ENCODE data around the gene KIAA1671. TPM values are rescaled to one million over a fixed set of nuclear protein-coding genes. Genes with fewer than 3 reads are reported as not detected.
A peak's percentile ranks its signal among the peaks of the same experiment; 100 is the strongest.
"Not testable (repeated sequence)": the region's sequence is repeated elsewhere in the genome, so short reads cannot be mapped to it uniquely, and the experiment has no call there.

The KIAA1671 gene
- total RNA-seq, 2 experiments from 2014 or later = 6.5 to 6.8 TPM

GRCh38 chr22:25174888-25175411, 222.4 kb downstream of the KIAA1671 start:
- intact Hi-C loops (cut with micrococcal nuclease) = loop anchor here (10.0 kb wide), 1 partner anchor 100 kb away; no protein-coding TSS in a partner anchor

GRCh38 chr22:25176175-25176574, 223.7 kb downstream of the KIAA1671 start:
- TF ChIP-seq CTCF (IDR thresholded peaks at IDR 0.05) = no peak
- peaks cover 6% of the 10 kb centered on the region for H3K9me3 Mint-ChIP-seq
- no peak overlapping the region for H3K27ac Mint-ChIP-seq
- CTCF ChIA-PET = interaction anchor here (0.8 to 1.2 kb wide), 2 partner anchors 26 to 127 kb away, joined by 3 to 5 read pairs; no protein-coding TSS in a partner anchor
- DNase-seq (no peak), ATAC-seq (no peak)
- peaks cover 16% of the 10 kb centered on the region for H3K36me3 Mint-ChIP-seq (ENCODE audit: low read depth)
- POLR2A ChIA-PET = no interaction called here
- no peaks in the 10 kb centered on the region for H3K4me1 Mint-ChIP-seq (ENCODE audit: low read depth)
- intact Hi-C loops (cut with micrococcal nuclease) = loop anchor here (10.0 kb wide), 1 partner anchor 101 kb away; no protein-coding TSS in a partner anchor
- H3K27me3 Mint-ChIP-seq = no peaks in the 10 kb centered on the region
- no peak overlapping the region for H3K4me3 Mint-ChIP-seq

More at GRCh38 chr22:25174888-25175411, 222.4 kb downstream of the KIAA1671 start:
- Mint-ChIP-seq H3K9me3 (peaks cover 5% of the 10 kb centered on the region), H3K4me1 (ENCODE audit: low read depth) (no peaks in the 10 kb centered on the region), H3K27ac (no peak overlapping the region), H3K4me3 (no peak overlapping the region), H3K27me3 (no peaks in the 10 kb centered on the region), H3K36me3 (ENCODE audit: low read depth) (peaks cover 15% of the 10 kb centered on the region)
- no peak for TF ChIP-seq CTCF (IDR thresholded peaks at IDR 0.05)
- DNase-seq = no peak
- POLR2A ChIA-PET = no interaction called here
- CTCF ChIA-PET = no interaction called here
- ATAC-seq = no peak

- intact Hi-C loops (cut with micrococcal nuclease) = loop anchor here (10.0 kb wide), 1 partner anchor 102 kb away; no protein-coding TSS in a partner anchor
- ChIA-PET CTCF (interaction anchor here (0.8 to 1.2 kb wide), 2 partner anchors 25 to 127 kb away, joined by 3 to 5 read pairs; no protein-coding TSS in a partner anchor), POLR2A (no interaction called here)
- no peak overlapping the region for H3K27ac Mint-ChIP-seq
- TF ChIP-seq CTCF (IDR thresholded peaks at IDR 0.05) = no peak
- H3K27me3 Mint-ChIP-seq = no peaks in the 10 kb centered on the region
- DNase-seq = no peak
- peaks cover 6% of the 10 kb centered on the region for H3K9me3 Mint-ChIP-seq
- ATAC-seq = no peak
- peaks cover 16% of the 10 kb centered on the region for H3K36me3 Mint-ChIP-seq (ENCODE audit: low read depth)
- no peaks in the 10 kb centered on the region for H3K4me1 Mint-ChIP-seq (ENCODE audit: low read depth)
- H3K4me3 Mint-ChIP-seq = no peak overlapping the region
Measured at GRCh38 chr22:25176799-25177198, 224.3 kb downstream of the KIAA1671 start.

GRCh38 chr22:25177226-25177625, 224.7 kb downstream of the KIAA1671 start:
- intact Hi-C loops (cut with micrococcal nuclease) = loop anchor here (10.0 kb wide), 1 partner anchor 102 kb away; no protein-coding TSS in a partner anchor
- CTCF ChIA-PET = interaction anchor here (1.2 kb wide), 1 partner anchor 25 kb away, joined by 5 read pairs; no protein-coding TSS in a partner anchor
- Mint-ChIP-seq H3K27ac (no peak overlapping the region), H3K27me3 (no peaks in the 10 kb centered on the region), H3K9me3 (peaks cover 6% of the 10 kb centered on the region), H3K4me3 (no peak overlapping the region), H3K36me3 (ENCODE audit: low read depth) (peaks cover 16% of the 10 kb centered on the region), H3K4me1 (ENCODE audit: low read depth) (no peaks in the 10 kb centered on the region)
- POLR2A ChIA-PET = no interaction called here
- DNase-seq (no peak), ATAC-seq (no peak)
- TF ChIP-seq CTCF (IDR thresholded peaks at IDR 0.05) = no peak

GRCh38 chr22:25177895-25178294, 225.4 kb downstream of the KIAA1671 start:
- POLR2A ChIA-PET = no interaction called here
- Mint-ChIP-seq H3K36me3 (ENCODE audit: low read depth) (peaks cover 18% of the 10 kb centered on the region), H3K4me3 (no peak overlapping the region), H3K27ac (no peak overlapping the region), H3K4me1 (ENCODE audit: low read depth) (no peaks in the 10 kb centered on the region), H3K27me3 (no peaks in the 10 kb centered on the region), H3K9me3 (peaks cover 6% of the 10 kb centered on the region)
- CTCF ChIA-PET = no interaction called here
- intact Hi-C loops (cut with micrococcal nuclease) = loop anchor here (10.0 kb wide), 1 partner anchor 103 kb away; no protein-coding TSS in a partner anchor
- ATAC-seq = no peak
- TF ChIP-seq CTCF (IDR thresholded peaks at IDR 0.05) = no peak
- DNase-seq = no peak

- ATAC-seq = not testable (repeated sequence)
- peak; percentile 7 for DNase-seq
Measured at GRCh38 chr22:25178348-25178747, 225.8 kb downstream of the KIAA1671 start.

GRCh38 chr22:25178869-25179631, 226.5 kb downstream of the KIAA1671 start:
- H3K27ac Mint-ChIP-seq; H3K9me3 Mint-ChIP-seq; H3K27me3 Mint-ChIP-seq; H3K4me3 Mint-ChIP-seq; POLR2A ChIA-PET; H3K4me1 Mint-ChIP-seq (ENCODE audit: low read depth): not testable (repeated sequence)
- DNase-seq = peak; percentile 16
- ATAC-seq = peak; percentile 82
- CTCF ChIA-PET = interaction anchor here (0.7 to 1.8 kb wide), 3 partner anchors 12 to 130 kb away, joined by 3 to 8 read pairs (median 3); no protein-coding TSS in a partner anchor
- intact Hi-C loops (cut with micrococcal nuclease) = loop anchor here (10.0 kb wide), 1 partner anchor 104 kb away; no protein-coding TSS in a partner anchor
- H3K36me3 Mint-ChIP-seq (ENCODE audit: low read depth) = peaks cover 18% of the 10 kb centered on the region

More at GRCh38 chr22:25178348-25178747, 225.8 kb downstream of the KIAA1671 start:
- POLR2A ChIA-PET; H3K27me3 Mint-ChIP-seq; H3K4me1 Mint-ChIP-seq (ENCODE audit: low read depth); H3K9me3 Mint-ChIP-seq; CTCF ChIA-PET; H3K27ac Mint-ChIP-seq: not testable (repeated sequence)
- intact Hi-C loops (cut with micrococcal nuclease) = loop anchor here (10.0 kb wide), 1 partner anchor 104 kb away; no protein-coding TSS in a partner anchor
- peaks cover 18% of the 10 kb centered on the region for H3K36me3 Mint-ChIP-seq (ENCODE audit: low read depth)
- peak overlapping the region; percentile 44 for H3K4me3 Mint-ChIP-seq
